Right cardiac atrium (tissue), 5 donors: ENCODE results near the gene FAM184A. TPM values are rescaled to one million over a fixed set of nuclear protein-coding genes. Genes with fewer than 3 reads are reported as not detected.
"Not testable (repeated sequence)": the region's sequence is repeated elsewhere in the genome, so short reads cannot be mapped to it uniquely, and the experiment has no call there.

Experiments
- ATAC-seq, 2 donors: fragments of 200-7000 bp; cut with Tn5 transposase; one replicate each; pipeline versions ENCODE4 v1.8.0 to v1.9.1; 2020; ENCODE audit warnings: moderate library complexity in 2 of 2, mild to moderate bottlenecking in 1 of 2
- DNase-seq, 3 donors: peaks; one replicate each; pipeline ENCODE4 v3.0.0-alpha.2; 2020
- H3K27ac ChIP-seq: one replicate; pipeline ENCODE4 v1.5.1; 2013; ENCODE audit warnings: mild to moderate bottlenecking, low read length, control low read depth, moderate library complexity
- H3K27me3 ChIP-seq: one replicate; pipeline ENCODE4 v1.6.1; 2013; ENCODE audit not compliant: control insufficient read depth, insufficient read depth
- H3K4me1 ChIP-seq: one replicate; pipeline ENCODE4 v1.6.1; 2013; ENCODE audit warnings: low read length; ENCODE audit not compliant: control insufficient read depth, insufficient read depth
- H3K4me3 ChIP-seq: one replicate; pipeline ENCODE4 v1.5.1; 2013; ENCODE audit warnings: low read length, control low read depth
- H3K9me3 ChIP-seq: one replicate; pipeline ENCODE4 v1.6.1; 2013; ENCODE audit warnings: low read length; ENCODE audit not compliant: control insufficient read depth
- WGBS: extraction: QIAGEN DNeasy Blood & Tissue Kit; methylation state at CpG from one replicate; pipeline ENCODE4 v1.1.7; 2013; 5-methylcytosine and 5-hydroxymethylcytosine counted together
- intact Hi-C, 4 donors: fragments of 100-400 bp; cut with DNase I; formaldehyde crosslinking; loops; one replicate each; pipeline versions ENCODE4 v1.11.0 to v1.14.0; 2022 to 2023
- polyA plus RNA-seq: library from polyadenylated mRNA; stranded (reverse); fragments of 200-250 nt; gene quantifications from one replicate; pipeline ENCODE4 v1.2.3, GENCODE V29; 2013
- total RNA-seq, 4 donors: library from RNA; stranded (reverse); fragmentation: NEBNext Ultra II Directional; extraction: Animal tissue kit (Norgen Biotek cat#: 25700); gene quantifications; one replicate each; pipeline ENCODE4 v1.2.1, GENCODE V29; 2021
- donor health status: healthy with polysubstance abuse.
- donor health status: DM: no; HTN: yes; CAD: no.
- donor health status: DM: no; HTN: no; CAD: no.
- donor health status: DM: no; HTN: yes; CAD: no; lungs with severe emphysema.
- donor health status: DM: yes; HTN: yes; CAD: no.

FAM184A gene
- total and polyA plus RNA-seq, 5 donors, result 1.8 to 4.3 (median 2.9) TPM

GRCh38 chr6:119097815-119098361 lies 19.4 kb upstream of the FAM184A start:
- intact Hi-C loops, H3K9me3 ChIP-seq, DNase-seq, H3K27ac ChIP-seq, ATAC-seq, H3K4me3 ChIP-seq, H3K4me1 ChIP-seq, H3K27me3 ChIP-seq: not testable (repeated sequence)
- 77% methylated on average over 9 of the region's 9 CpGs for WGBS

DNA sequence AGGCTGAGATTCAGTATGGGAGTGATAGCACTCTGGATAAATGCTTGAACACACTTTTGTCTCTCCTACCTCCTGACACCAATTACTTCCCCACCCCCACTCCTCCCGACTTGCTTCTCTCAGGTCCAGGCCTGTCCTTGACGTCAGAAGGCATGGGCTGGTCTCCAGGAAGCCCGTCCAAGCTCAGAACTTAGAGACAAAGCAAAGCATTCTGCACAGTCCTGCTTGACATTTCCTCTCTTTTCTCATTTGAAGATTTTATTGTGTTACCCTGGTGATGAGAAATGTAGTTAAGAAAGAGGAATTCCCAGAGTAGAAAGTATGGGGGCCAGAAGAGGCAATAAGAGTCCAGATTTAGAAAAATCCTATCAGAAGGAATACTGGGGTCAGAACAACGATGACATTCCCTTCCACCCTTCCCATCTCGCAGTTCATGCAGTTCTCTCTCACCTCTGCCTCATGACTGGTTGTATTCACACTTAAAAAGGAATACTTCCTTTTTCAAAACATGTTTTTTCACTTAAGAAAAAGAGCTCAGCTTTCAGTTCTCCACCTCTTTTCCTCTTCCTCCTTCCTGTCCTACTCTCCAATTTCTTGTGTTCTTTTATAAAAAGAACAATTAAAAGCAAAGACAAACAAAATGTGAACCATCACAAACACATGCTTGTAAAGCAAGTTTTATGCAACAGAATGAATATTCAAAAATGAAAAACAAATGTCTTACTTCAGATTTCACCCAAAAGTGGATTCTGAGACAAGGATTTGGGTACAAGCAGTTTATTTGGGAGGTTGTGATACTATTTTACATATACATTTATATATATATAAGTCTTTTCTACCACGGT lies 18.5 kb upstream of the FAM184A start:
- Histone ChIP-seq H3K4me1 (no peaks in the 10 kb centered on the region), H3K4me3 (no peak overlapping the region), H3K27me3 (no peaks in the 10 kb centered on the region), H3K27ac (no peak overlapping the region), H3K9me3 (no peaks in the 10 kb centered on the region)
- 29% methylated on average over 6 of the region's 6 CpGs for WGBS
- DNase-seq (peak; percentile 89 to 94 (median 90)), ATAC-seq (peak; percentile 97 to 98)
- intact Hi-C loops, result no loop called here

DNA sequence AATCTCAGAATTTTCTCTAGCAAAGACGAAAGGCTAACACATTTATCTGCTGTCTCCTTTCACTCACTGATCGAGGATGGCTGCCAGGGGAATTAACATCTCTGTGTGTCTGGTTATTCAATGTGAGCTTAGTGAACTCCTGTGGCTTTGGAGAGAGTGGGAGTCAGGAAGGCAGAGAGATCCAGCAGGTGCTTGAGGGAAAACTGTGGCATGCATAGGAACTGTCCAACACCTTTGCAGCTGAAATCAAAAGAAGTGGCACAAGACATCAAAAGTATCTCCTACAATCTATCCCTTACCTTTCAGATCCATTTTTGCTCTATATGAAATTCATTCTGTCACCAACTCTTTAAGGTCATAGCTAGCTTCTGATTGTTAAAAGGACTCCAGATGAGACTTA lies 11.8 kb upstream of the FAM184A start:
- 57% methylated on average over 2 of the region's 2 CpGs for WGBS
- Histone ChIP-seq H3K9me3 (no peaks in the 10 kb centered on the region), H3K27me3 (no peaks in the 10 kb centered on the region), H3K4me3 (no peak overlapping the region), H3K27ac (no peak overlapping the region), H3K4me1 (no peaks in the 10 kb centered on the region)
- ATAC-seq, result no peak
- DNase-seq, result no peak
- intact Hi-C loops, result no loop called here

DNA sequence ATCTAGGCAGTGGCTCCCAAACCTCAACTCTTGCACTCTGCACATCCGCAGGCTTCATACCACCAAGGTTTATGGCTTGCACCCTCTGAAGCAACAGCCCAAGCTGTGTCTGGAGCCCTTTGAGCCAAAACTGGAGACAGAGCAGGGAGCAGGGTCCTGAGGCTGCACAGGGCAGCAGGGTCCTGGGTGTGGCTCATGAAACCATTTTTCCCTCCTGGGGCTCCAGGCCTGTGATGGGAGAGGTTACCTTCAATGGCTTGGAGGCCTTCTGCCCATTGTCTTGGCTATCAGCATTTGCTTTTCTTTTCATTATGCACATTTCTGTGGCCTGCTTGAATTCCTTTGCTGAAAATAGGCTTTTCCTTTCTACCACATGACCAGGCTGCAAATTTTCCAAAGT lies 6.3 kb upstream of the FAM184A start:
- ATAC-seq (no peak), DNase-seq (no peak)
- Histone ChIP-seq H3K27ac (no peak overlapping the region), H3K4me3 (no peak overlapping the region), H3K27me3 (no peaks in the 10 kb centered on the region), H3K9me3 (no peaks in the 10 kb centered on the region), H3K4me1 (no peaks in the 10 kb centered on the region)
- intact Hi-C loops, result no loop called here
- WGBS, result 96% methylated on average over 1 of the region's 1 CpG

GRCh38 chr6:119083007-119083406 lies 4.5 kb upstream of the FAM184A start:
- no peaks in the 10 kb centered on the region for H3K9me3 ChIP-seq
- ATAC-seq, result no peak
- H3K4me1 ChIP-seq, result no peaks in the 10 kb centered on the region
- H3K27ac ChIP-seq, result no peak overlapping the region
- 92% methylated on average over 5 of the region's 5 CpGs for WGBS
- intact Hi-C loops, result no loop called here
- H3K27me3 ChIP-seq, result no peaks in the 10 kb centered on the region
- DNase-seq, result no peak
- no peak overlapping the region for H3K4me3 ChIP-seq

DNA sequence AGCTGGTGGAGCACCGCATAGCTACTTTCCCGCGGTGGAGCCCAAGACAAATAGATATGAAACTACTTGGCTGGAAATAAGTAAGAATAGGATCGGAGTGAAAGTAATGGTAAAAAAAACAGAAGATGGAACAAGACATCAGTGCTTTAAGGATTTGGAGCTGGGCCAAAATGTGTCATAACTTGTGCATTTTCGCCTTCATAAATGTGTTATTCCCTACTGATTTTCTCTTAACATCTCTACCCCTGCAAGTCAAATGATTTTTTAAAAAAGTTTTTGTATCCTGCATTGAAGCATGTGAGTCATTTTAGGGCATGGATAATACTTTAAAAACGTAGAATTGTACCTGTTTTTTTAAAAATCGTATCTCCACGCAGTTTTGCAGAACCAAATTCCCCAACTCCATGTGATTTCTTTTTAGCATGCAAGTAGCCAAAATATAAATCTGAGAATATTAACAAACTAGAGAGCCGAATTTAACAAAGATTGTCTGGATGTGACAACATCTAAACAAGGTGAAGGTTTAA lies 882 bp upstream of the FAM184A start:
- no peak overlapping the region for H3K27ac ChIP-seq
- no peaks in the 10 kb centered on the region for H3K4me1 ChIP-seq
- no peaks in the 10 kb centered on the region for H3K9me3 ChIP-seq
- intact Hi-C loops, result no loop called here
- DNase-seq (no peak), ATAC-seq (no peak)
- WGBS, result 19% methylated on average over 9 of the region's 9 CpGs
- H3K27me3 ChIP-seq, result no peaks in the 10 kb centered on the region
- H3K4me3 ChIP-seq, result peak overlapping the region; percentile 92

- no peaks in the 10 kb centered on the region for H3K27me3 ChIP-seq
- intact Hi-C loops, result no loop called here
- H3K27ac ChIP-seq, result no peak overlapping the region
- ATAC-seq, result peak; percentile 25 to 28
- no peaks in the 10 kb centered on the region for H3K4me1 ChIP-seq
- no peaks in the 10 kb centered on the region for H3K9me3 ChIP-seq
- DNase-seq, result peak; percentile 29 to 69 (median 67)
- H3K4me3 ChIP-seq, result peak overlapping the region; percentile 92
- WGBS, result 2% methylated on average over 43 of the region's 43 CpGs
Observed at GRCh38 chr6:119077643-119078375, 655 bp downstream of the FAM184A start.

DNA sequence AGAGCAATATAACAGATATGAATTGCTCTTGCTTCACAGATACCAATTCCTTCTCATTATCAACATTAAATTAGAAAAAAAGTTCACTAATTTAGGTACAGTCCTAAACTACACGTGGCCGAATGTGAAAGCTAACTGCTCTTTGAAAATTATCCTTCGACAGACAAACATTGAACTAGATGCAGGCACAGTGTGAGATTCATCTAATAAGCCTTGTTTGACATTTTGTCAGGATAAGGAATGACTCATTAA lies 1.1 kb downstream of the FAM184A start:
- ATAC-seq (no peak), DNase-seq (no peak)
- H3K4me1 ChIP-seq, result no peaks in the 10 kb centered on the region
- peak overlapping the region; percentile 92 for H3K4me3 ChIP-seq
- H3K27me3 ChIP-seq, result no peaks in the 10 kb centered on the region
- intact Hi-C loops, result no loop called here
- no peaks in the 10 kb centered on the region for H3K9me3 ChIP-seq
- no peak overlapping the region for H3K27ac ChIP-seq
- 41% methylated on average over 3 of the region's 3 CpGs for WGBS

- 68% methylated on average over 7 of the region's 7 CpGs for WGBS
- H3K27me3 ChIP-seq, result no peaks in the 10 kb centered on the region
- H3K4me3 ChIP-seq, result no peak overlapping the region
- no peak overlapping the region for H3K27ac ChIP-seq
- no peaks in the 10 kb centered on the region for H3K4me1 ChIP-seq
- no peak for ATAC-seq
- no peak for DNase-seq
- intact Hi-C loops, result no loop called here
- H3K9me3 ChIP-seq, result no peaks in the 10 kb centered on the region
Observed at GRCh38 chr6:119076576-119077390, 1.7 kb downstream of the FAM184A start.

GRCh38 chr6:119076173-119076572 lies 2.3 kb downstream of the FAM184A start:
- Histone ChIP-seq H3K4me1 (no peaks in the 10 kb centered on the region), H3K27me3 (no peaks in the 10 kb centered on the region), H3K27ac (no peak overlapping the region), H3K4me3 (no peak overlapping the region), H3K9me3 (no peaks in the 10 kb centered on the region)
- DNase-seq (no peak), ATAC-seq (no peak)
- intact Hi-C loops, result no loop called here
- WGBS, result 76% methylated on average over 5 of the region's 5 CpGs
